NB4 (cell line): Measurements from ENCODE around the gene SPSB3.

Experiments
- DNase-seq: peaks from one replicate; pipeline ENCODE4 v3.0.0; 2010; ENCODE audit warnings: low read depth
- H3K4me3 ChIP-seq: one replicate; pipeline ENCODE4 v1.5.1; 2011; ENCODE audit warnings: mild to moderate bottlenecking, low read depth, low read length, moderate library complexity
- MYC ChIP-seq: IDR thresholded peaks from 2 replicates; pipeline ENCODE4 v1.6.1; 2011; ENCODE audit warnings: low read depth, low read length
- POLR2A ChIP-seq: IDR thresholded peaks from 2 replicates; pipeline ENCODE4 v1.6.1; 2011; ENCODE audit warnings: mild to moderate bottlenecking; ENCODE audit not compliant: insufficient read length; ENCODE audit errors: extremely low read depth
- TF ChIP-seq, protein P1 (sequence below): IDR thresholded peaks from 2 replicates; pipeline ENCODE4 v1.6.1; 2011; ENCODE audit warnings: low read depth, low read length
- TF ChIP-seq, protein P2 (sequence below): IDR thresholded peaks from one replicate; pipeline ENCODE4 v1.5.1; 2012; ENCODE audit warnings: low read depth, low read length

SPSB3 gene

DNA sequence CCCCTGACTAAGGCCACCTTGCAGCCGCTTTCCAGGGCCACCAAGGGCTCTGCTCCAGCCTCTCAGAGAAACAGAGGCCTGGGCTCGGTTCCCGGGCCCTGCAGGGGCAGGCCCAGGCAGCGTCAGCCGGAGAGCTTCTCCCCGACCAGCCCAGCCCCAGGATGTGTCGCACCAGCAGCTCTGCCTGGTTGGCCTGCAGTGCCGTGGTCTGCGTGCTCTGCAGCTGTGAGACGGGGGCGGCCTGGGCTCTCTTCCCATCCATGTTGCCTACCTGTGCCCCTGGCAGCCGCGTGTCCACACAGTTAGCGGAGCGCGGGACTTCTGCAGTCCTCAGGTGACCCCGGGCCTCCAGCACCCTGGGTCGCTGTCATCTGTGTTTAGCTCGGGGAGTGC lies 6.3 kb upstream of the SPSB3 start:
- H3K4me3 ChIP-seq: no peak overlapping the region
- no peak for TF ChIP-seq POLR2A
- TF ChIP-seq, protein P1, sequence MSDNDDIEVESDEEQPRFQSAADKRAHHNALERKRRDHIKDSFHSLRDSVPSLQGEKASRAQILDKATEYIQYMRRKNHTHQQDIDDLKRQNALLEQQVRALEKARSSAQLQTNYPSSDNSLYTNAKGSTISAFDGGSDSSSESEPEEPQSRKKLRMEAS: no peak
- TF ChIP-seq, protein P2, sequence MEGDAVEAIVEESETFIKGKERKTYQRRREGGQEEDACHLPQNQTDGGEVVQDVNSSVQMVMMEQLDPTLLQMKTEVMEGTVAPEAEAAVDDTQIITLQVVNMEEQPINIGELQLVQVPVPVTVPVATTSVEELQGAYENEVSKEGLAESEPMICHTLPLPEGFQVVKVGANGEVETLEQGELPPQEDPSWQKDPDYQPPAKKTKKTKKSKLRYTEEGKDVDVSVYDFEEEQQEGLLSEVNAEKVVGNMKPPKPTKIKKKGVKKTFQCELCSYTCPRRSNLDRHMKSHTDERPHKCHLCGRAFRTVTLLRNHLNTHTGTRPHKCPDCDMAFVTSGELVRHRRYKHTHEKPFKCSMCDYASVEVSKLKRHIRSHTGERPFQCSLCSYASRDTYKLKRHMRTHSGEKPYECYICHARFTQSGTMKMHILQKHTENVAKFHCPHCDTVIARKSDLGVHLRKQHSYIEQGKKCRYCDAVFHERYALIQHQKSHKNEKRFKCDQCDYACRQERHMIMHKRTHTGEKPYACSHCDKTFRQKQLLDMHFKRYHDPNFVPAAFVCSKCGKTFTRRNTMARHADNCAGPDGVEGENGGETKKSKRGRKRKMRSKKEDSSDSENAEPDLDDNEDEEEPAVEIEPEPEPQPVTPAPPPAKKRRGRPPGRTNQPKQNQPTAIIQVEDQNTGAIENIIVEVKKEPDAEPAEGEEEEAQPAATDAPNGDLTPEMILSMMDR: no peak
- no peak for DNase-seq

DNA sequence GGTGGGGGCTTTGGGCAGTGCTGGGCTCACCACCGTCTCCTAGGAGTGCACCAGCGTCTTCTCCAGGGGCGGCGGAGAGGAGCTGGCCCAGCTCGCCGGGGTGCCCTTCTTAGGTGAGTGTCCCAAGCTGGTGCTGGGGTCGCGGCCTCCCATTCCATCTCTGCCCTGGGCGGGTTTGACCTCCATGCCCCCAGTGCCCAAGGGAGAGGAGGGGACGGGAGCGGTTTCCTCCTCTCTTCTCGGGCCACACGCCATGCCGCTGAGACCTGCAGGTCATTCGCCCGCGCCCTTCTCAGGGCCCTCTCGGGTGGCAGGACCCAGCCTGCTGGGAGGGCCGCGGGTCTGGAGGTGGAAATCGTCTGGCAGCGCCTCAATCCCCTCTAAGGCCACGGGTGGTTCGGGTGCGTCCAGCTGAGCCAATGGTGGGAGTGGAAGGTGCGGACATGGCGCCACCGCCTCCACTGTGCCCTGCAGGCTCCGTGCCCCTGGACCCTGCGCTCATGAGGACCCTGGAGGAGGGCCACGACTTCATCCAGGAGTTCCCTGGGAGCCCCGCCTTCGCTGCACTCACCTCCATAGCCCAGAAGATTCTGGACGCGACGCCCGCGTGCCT lies 5.8 kb upstream of the SPSB3 start:
- no peak for TF ChIP-seq MYC
- TF ChIP-seq, protein P1: no peak
- TF ChIP-seq, protein P2: no peak
- no peak for TF ChIP-seq POLR2A
- H3K4me3 ChIP-seq: no peak overlapping the region
- no peak for DNase-seq

DNA sequence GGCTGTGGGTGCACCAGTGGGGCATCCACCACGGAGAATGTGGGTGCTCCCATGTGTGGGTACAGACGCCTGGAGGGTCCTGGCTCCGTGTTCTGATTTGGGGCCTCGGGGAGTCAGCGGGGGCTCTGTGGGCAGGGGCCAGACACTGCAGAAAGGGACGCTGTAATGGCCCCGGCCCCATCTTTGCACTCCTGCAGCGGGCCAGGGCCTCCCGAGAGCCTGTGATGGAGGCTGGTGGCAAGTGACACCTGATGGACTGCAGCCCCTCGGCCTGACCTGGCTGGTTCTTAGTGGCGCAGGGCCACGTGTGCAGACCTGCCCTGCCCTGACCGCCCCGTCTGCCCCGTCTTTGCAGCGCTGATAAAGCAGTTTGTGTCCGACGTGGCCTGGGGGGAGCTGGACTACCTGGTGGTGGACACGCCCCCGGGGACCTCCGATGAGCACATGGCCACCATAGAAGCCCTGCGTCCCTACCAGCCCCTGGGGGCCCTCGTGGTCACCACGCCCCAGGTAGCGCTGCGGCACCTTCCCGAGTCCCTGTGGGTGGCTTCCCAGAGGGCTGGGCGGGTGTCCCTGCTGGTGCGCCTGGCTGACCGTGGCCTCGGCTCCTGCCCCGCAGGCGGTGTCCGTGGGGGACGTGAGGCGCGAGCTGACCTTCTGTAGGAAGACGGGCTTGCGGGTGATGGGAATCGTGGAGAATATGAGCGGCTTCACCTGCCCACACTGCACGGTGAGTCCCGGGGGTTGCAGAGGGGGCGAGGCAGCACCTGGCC lies 5.1 kb upstream of the SPSB3 start:
- no peak for DNase-seq
- no peak overlapping the region for H3K4me3 ChIP-seq
- TF ChIP-seq, protein P1: no peak
- no peak for TF ChIP-seq POLR2A
- TF ChIP-seq, protein P2: no peak

DNA sequence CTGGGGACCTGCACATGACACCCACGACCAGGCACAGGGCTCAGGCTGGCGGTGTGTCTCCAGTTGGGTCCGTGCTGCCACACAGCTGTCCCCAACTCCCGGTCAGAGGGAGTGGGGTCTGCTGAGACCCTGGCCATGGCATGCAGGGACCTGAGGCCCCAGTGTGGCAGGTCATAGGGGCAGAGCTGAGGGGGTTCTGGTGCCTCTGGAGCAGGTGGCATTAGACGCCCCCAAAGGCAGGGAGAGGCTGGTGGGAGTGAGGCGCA lies 4.6 kb upstream of the SPSB3 start:
- no peak for DNase-seq
- TF ChIP-seq, protein P1: no peak
- TF ChIP-seq MYC (no peak), POLR2A (no peak)
- TF ChIP-seq, protein P2: no peak
- no peak overlapping the region for H3K4me3 ChIP-seq

DNA sequence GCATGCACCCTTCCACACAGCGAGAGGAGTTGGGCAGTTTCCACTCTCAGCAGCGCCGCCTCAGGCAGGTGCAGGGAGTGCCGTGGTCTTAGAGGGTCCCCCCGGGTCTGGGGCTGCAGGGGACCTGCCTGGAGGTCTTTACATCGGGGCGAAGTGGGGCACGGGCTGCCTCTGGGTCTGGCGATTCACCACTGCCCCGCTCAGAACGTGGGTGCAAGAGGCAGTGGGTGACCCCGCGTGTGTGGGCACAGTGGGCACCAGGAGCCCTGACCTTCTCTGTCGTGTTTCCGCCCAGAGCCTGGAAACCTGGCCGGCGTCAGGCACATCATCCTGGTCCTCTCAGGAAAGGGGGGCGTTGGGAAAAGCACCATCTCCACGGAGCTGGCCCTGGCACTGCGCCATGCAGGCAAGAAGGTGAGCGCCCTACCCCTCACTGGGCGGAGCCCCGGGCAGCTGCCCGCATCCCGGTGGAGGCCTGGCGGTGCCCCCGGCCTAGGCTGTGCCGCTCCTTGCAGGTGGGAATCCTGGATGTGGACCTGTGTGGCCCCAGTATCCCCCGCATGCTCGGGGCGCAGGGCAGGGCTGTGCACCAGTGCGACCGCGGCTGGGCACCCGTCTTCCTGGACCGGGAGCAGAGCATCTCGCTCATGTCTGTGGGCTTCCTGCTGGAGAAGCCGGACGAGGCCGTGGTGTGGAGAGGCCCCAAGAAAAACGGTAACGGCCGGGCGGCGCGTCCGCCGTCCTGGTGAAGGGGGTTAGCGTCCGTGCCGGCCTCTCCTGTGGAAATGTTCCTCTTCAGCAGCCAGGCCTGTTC lies 4.1 kb upstream of the SPSB3 start:
- no peak overlapping the region for H3K4me3 ChIP-seq
- no peak for DNase-seq
- TF ChIP-seq MYC: no peak
- TF ChIP-seq, protein P1: no peak
- no peak for TF ChIP-seq POLR2A
- TF ChIP-seq, protein P2: no peak
